Measurements from ENCODE around the gene HS1BP3. TPM values are rescaled to one million over a fixed set of nuclear protein-coding genes. Genes with fewer than 3 reads are reported as not detected.

The HS1BP3 gene
- total RNA-seq, 1 donor from 2014 or later = 10.0 TPM

DNA sequence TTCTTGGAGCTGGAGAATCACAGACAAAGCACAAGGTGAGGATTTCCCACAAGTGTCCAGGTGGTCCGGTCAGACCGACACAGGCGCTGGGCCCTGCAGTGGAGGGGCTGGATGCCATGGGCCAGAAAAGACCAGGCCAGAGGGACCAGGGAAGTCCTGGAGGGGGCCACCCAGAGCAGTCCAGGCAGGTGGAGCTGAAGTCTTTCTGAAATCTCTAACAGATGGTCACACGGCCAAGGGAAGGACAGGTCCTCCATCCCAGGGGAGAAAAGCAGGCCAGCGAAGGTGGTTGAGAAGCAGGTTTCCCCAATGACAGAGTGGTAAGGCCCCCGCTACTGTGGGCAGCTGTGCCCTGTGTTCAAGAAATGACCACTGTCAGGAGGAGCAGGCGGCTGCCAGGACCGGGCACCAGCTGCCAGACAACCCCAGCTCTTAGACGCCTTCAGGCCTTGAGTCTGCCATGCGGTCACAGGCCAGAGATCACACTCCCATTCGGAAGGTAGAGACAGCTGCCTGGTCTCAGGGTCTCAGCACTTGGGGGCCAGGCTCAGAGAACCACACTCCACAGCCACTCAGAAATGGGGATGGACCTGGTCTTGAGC is 25.9 kb downstream of the HS1BP3 start:
- Histone ChIP-seq H3K36me3 (no peaks in the 10 kb centered on the region), H3F3A (ENCODE audit: low read depth) (no peaks in the 10 kb centered on the region), H4K20me1 (ENCODE audit: low read depth) (no peaks in the 10 kb centered on the region), H3K79me2 (ENCODE audit: low read depth) (no peaks in the 10 kb centered on the region), H3K9me3 (ENCODE audit: low read depth) (no peaks in the 10 kb centered on the region), H3K4me3 (no peak overlapping the region), H3K4me2 (no peak overlapping the region), H3K27ac (no peak overlapping the region), H3K4me1 (peaks cover 8% of the 10 kb centered on the region), H3K9ac (no peak overlapping the region), H3K27me3 (no peaks in the 10 kb centered on the region), H2AFZ (replicated peaks) (no peak overlapping the region)
- H3K4me1 Mint-ChIP-seq = peaks cover 63% of the 10 kb centered on the region
- no peaks in the 10 kb centered on the region for H3K9me3 Mint-ChIP-seq
- no peak overlapping the region for H3K27ac Mint-ChIP-seq
- TF ChIP-seq EZH2 (IDR thresholded peaks at IDR 0.05) (no peak), EZH2phosphoT487 (IDR thresholded peaks at IDR 0.05) (no peak)
- TF ChIP-seq, protein P1, sequence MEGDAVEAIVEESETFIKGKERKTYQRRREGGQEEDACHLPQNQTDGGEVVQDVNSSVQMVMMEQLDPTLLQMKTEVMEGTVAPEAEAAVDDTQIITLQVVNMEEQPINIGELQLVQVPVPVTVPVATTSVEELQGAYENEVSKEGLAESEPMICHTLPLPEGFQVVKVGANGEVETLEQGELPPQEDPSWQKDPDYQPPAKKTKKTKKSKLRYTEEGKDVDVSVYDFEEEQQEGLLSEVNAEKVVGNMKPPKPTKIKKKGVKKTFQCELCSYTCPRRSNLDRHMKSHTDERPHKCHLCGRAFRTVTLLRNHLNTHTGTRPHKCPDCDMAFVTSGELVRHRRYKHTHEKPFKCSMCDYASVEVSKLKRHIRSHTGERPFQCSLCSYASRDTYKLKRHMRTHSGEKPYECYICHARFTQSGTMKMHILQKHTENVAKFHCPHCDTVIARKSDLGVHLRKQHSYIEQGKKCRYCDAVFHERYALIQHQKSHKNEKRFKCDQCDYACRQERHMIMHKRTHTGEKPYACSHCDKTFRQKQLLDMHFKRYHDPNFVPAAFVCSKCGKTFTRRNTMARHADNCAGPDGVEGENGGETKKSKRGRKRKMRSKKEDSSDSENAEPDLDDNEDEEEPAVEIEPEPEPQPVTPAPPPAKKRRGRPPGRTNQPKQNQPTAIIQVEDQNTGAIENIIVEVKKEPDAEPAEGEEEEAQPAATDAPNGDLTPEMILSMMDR (IDR thresholded peaks at IDR 0.05) = no peak
- H3K4me3 Mint-ChIP-seq = no peak overlapping the region
- peaks cover 3% of the 10 kb centered on the region for H3K27me3 Mint-ChIP-seq (ENCODE audit: insufficient read depth, low read depth)
- peaks cover 10% of the 10 kb centered on the region for H3K36me3 Mint-ChIP-seq
- no peak for DNase-seq (ENCODE audit: low spot score)

DNA sequence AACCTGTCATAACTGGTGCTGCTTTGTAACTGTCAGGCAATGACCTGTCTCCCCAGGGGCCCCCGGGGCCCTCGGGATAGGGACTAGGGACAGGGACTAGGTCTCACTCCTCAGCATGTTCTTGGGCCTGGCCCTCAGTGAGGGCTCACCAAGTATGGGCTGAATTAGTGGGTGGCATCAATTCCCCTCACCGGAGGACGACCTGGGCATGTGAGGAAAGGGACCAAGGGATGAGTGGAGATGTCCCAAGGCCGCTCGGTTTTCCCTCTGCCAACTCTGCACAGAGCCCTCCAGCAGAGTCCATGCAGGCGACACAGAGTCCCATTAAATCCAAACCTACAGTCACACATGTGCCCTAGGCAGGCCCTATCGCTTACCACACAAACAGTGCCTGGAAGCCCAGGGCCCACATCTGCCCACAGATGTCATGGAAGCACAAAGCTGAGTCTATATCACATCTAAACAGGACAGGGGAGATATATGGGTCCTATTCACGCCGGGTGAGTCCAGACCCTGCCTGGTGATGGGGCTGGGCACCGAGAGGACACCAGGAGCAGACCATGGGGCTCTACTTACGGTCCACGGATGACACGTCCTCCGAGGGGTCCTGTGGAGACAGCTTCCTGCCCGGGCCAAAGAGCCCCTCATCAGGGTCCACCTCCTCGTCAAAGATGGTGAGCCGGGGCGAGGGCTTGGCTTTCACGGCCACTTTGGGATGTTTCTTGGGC is 26.6 kb downstream of the HS1BP3 start:
- Histone ChIP-seq H3K4me2 (no peak overlapping the region), H2AFZ (replicated peaks) (no peak overlapping the region), H3K9me3 (ENCODE audit: low read depth) (no peaks in the 10 kb centered on the region), H3K27ac (no peak overlapping the region), H3K79me2 (ENCODE audit: low read depth) (no peaks in the 10 kb centered on the region), H4K20me1 (ENCODE audit: low read depth) (no peaks in the 10 kb centered on the region), H3K9ac (no peak overlapping the region), H3F3A (ENCODE audit: low read depth) (no peaks in the 10 kb centered on the region), H3K27me3 (no peaks in the 10 kb centered on the region), H3K36me3 (no peaks in the 10 kb centered on the region), H3K4me3 (no peak overlapping the region), H3K4me1 (peaks cover 8% of the 10 kb centered on the region)
- H3K9me3 Mint-ChIP-seq = no peaks in the 10 kb centered on the region
- peaks cover 13% of the 10 kb centered on the region for H3K36me3 Mint-ChIP-seq
- no peak overlapping the region for H3K4me3 Mint-ChIP-seq
- H3K27me3 Mint-ChIP-seq (ENCODE audit: insufficient read depth, low read depth) = peaks cover 3% of the 10 kb centered on the region
- TF ChIP-seq, protein P1 (IDR thresholded peaks at IDR 0.05) = no peak
- TF ChIP-seq EZH2 (IDR thresholded peaks at IDR 0.05) (no peak), EZH2phosphoT487 (IDR thresholded peaks at IDR 0.05) (no peak)
- no peak overlapping the region for H3K27ac Mint-ChIP-seq
- no peak for DNase-seq (ENCODE audit: low spot score)
- peaks cover 62% of the 10 kb centered on the region for H3K4me1 Mint-ChIP-seq

DNA sequence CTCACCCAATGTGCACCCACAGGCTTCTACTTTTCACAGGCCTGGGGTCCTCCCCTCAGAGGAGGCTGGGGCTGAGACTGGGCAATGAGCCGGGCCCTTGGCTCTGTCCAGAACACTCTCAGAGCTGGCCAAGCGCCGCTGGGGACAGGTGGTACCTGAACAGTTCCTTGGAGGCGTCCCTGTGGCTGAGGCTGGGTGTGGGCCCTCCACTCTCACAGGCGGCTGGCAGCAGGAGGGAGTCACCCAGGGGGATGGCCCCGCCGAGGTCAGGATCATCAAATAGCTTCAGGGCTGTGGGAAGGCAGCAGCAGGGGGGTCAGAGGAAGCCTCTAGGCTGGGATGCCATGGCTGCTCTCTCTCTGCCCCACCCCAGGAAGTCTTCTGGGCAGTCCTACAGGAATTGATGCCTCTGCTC is 27.1 kb downstream of the HS1BP3 start:
- Mint-ChIP-seq H3K4me1 (peaks cover 60% of the 10 kb centered on the region), H3K36me3 (peaks cover 13% of the 10 kb centered on the region), H3K27me3 (ENCODE audit: insufficient read depth, low read depth) (peaks cover 3% of the 10 kb centered on the region), H3K27ac (no peak overlapping the region), H3K4me3 (no peak overlapping the region), H3K9me3 (no peaks in the 10 kb centered on the region)
- TF ChIP-seq EZH2 (IDR thresholded peaks at IDR 0.05) (no peak), EZH2phosphoT487 (IDR thresholded peaks at IDR 0.05) (no peak)
- TF ChIP-seq, protein P1 (IDR thresholded peaks at IDR 0.05) = no peak
- Histone ChIP-seq H3K9ac (no peak overlapping the region), H3K4me2 (no peak overlapping the region), H3K27ac (no peak overlapping the region), H2AFZ (replicated peaks) (no peak overlapping the region), H3K9me3 (ENCODE audit: low read depth) (no peaks in the 10 kb centered on the region), H3K79me2 (ENCODE audit: low read depth) (no peaks in the 10 kb centered on the region), H3F3A (ENCODE audit: low read depth) (no peaks in the 10 kb centered on the region), H3K4me1 (peaks cover 8% of the 10 kb centered on the region), H3K27me3 (no peaks in the 10 kb centered on the region), H3K4me3 (no peak overlapping the region), H4K20me1 (ENCODE audit: low read depth) (no peaks in the 10 kb centered on the region), H3K36me3 (no peaks in the 10 kb centered on the region)
- DNase-seq (ENCODE audit: low spot score) = no peak

Measured in neural progenitor cell (in vitro differentiated cells).